Dedifferentiated amniotic fluid mesenchymal stem cell (primary cell): Measurements from ENCODE around the gene TNPO3.
"Not testable (repeated sequence)": the region's sequence is repeated elsewhere in the genome, so short reads cannot be mapped to it uniquely, and the experiment has no call there.

Experiments used
- DNase-seq: peaks from one replicate; pipeline ENCODE4 v3.0.0-alpha.2; 2016; ENCODE audit errors: extremely low spot score

The TNPO3 gene

GRCh38 chr7:129014501-129015101 lies 40.3 kb downstream of the TNPO3 start:
- no peak for DNase-seq

GRCh38 chr7:129013048-129013724 lies 41.7 kb downstream of the TNPO3 start:
- DNase-seq = no peak

- no peak for DNase-seq
Measured at GRCh38 chr7:129012641-129013040, 42.3 kb downstream of the TNPO3 start.

- no peak for DNase-seq
Measured at GRCh38 chr7:129010075-129010474, 44.8 kb downstream of the TNPO3 start.

- no peak for DNase-seq
Measured at GRCh38 chr7:129009437-129009836, 45.5 kb downstream of the TNPO3 start.

- no peak for DNase-seq
Measured at GRCh38 chr7:129008645-129009414, 46.1 kb downstream of the TNPO3 start.

- DNase-seq = no peak
Measured at GRCh38 chr7:129007572-129007971, 47.3 kb downstream of the TNPO3 start.

- no peak for DNase-seq
Measured at GRCh38 chr7:129006636-129007414, 48.1 kb downstream of the TNPO3 start.

- DNase-seq = no peak
Measured at GRCh38 chr7:129005186-129005585, 49.7 kb downstream of the TNPO3 start.

GRCh38 chr7:128997181-128997580 lies 57.7 kb downstream of the TNPO3 start:
- no peak for DNase-seq

- not testable (repeated sequence) for DNase-seq
Measured at GRCh38 chr7:128994560-128994959, 60.4 kb downstream of the TNPO3 start.

- DNase-seq = no peak
Measured at GRCh38 chr7:128993419-128993818, 61.5 kb downstream of the TNPO3 start.

- no peak for DNase-seq
Measured at GRCh38 chr7:128989961-128990360, 65.0 kb downstream of the TNPO3 start.

GRCh38 chr7:128988372-128988771 lies 66.5 kb downstream of the TNPO3 start:
- no peak for DNase-seq

- no peak for DNase-seq
Measured at GRCh38 chr7:128986609-128987008, 68.3 kb downstream of the TNPO3 start.

GRCh38 chr7:128985660-128986059 lies 69.3 kb downstream of the TNPO3 start:
- no peak for DNase-seq

GRCh38 chr7:128982105-128982504 lies 72.8 kb downstream of the TNPO3 start:
- no peak for DNase-seq

GRCh38 chr7:128974241-128974934 lies 80.5 kb downstream of the TNPO3 start:
- DNase-seq = no peak

GRCh38 chr7:128968624-128969023 lies 86.3 kb downstream of the TNPO3 start:
- no peak for DNase-seq

GRCh38 chr7:128963327-128963757 lies 91.6 kb downstream of the TNPO3 start:
- DNase-seq = no peak

- no peak for DNase-seq
Measured at GRCh38 chr7:128962899-128963298, 92.0 kb downstream of the TNPO3 start.
